Measurements from ENCODE around the gene SLC16A13.
A peak's percentile ranks its signal among the peaks of the same experiment; 100 is the strongest.

Gene SLC16A13

GRCh38 chr17:6996256-6997011 lies 39.4 kb upstream of the SLC16A13 start:
- H3K4me3 ChIP-seq (ENCODE audit: low read depth, low read length) = no peak overlapping the region
- TF ChIP-seq CTCF (IDR thresholded peaks at IDR 0.05; ENCODE audit: borderline replicate concordance, insufficient read depth, low read depth, low read length) = no peak

DNA sequence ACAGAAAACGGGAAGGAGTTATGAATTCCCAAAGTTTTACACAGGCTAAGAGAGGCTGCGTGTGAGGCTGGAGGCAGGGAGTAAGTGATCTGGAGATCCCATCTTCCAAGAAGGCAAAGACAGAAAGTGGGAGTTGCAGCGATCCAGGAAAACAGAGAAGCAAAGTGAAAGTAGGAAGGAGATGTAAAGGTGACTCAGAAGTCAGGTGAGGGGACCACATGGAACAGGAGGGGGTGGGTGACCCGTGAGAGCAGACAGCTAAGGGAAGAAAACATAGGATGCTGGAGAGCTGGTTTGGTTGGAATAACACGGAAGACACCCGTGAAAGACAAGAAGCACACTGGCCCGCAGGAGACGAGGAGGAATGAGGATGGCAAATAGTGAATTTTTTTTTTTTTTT lies 38.6 kb upstream of the SLC16A13 start:
- H3K4me3 ChIP-seq (ENCODE audit: low read depth, low read length) = no peak overlapping the region
- TF ChIP-seq CTCF (IDR thresholded peaks at IDR 0.05; ENCODE audit: borderline replicate concordance, insufficient read depth, low read depth, low read length) = no peak

- no peak overlapping the region for H3K4me3 ChIP-seq (ENCODE audit: low read depth, low read length)
- TF ChIP-seq CTCF (IDR thresholded peaks at IDR 0.05; ENCODE audit: borderline replicate concordance, insufficient read depth, low read depth, low read length) = no peak
These were observed 36.8 kb upstream of the SLC16A13 start for GRCh38 chr17:6998855-6999508.

DNA sequence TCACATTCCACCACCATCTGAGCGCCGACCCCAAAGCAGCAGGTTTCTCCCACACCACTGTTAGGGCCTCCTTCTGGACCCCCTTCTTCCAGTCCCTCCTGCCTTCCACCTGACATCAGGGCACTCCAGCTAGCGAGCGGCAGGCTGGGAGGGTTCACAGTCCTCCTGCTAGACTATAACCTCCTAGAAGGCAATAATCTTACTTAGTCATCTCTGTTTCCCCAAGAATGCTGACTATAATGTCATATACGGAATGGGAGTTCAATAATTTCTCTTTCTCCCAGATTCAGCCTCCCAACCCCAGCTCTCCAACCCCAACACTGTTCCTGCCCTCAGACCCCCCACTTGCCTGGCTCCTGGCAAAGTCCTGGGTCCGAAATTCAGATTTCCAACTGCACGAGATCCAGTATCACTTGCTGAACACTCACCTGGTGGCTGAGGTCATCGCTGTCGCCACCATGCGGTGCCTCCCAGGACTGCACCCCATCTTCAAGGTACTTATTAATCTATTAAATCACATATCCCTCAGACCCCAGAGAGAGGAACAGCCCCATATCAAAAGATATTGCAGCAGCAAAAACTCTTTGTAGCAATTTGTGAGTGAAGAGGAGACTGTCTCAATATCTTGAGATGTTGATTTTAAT lies 34.4 kb upstream of the SLC16A13 start:
- peak; percentile 51 for TF ChIP-seq CTCF (IDR thresholded peaks at IDR 0.05; ENCODE audit: borderline replicate concordance, insufficient read depth, low read depth, low read length)

GRCh38 chr17:7002288-7003047 lies 33.3 kb upstream of the SLC16A13 start:
- TF ChIP-seq CTCF (IDR thresholded peaks at IDR 0.05; ENCODE audit: borderline replicate concordance, insufficient read depth, low read depth, low read length) = no peak
- no peak overlapping the region for H3K4me3 ChIP-seq (ENCODE audit: low read depth, low read length)

More for the DNA sequence above, 34.4 kb upstream of the SLC16A13 start:
- no peak overlapping the region for H3K4me3 ChIP-seq (ENCODE audit: low read depth, low read length)

- H3K4me3 ChIP-seq (ENCODE audit: low read depth, low read length) = no peak overlapping the region
- TF ChIP-seq CTCF (IDR thresholded peaks at IDR 0.05; ENCODE audit: borderline replicate concordance, insufficient read depth, low read depth, low read length) = no peak
These were observed 32.1 kb upstream of the SLC16A13 start for GRCh38 chr17:7003745-7004144.
